ENCODE results near the gene ODAD2.

Gene ODAD2

DNA sequence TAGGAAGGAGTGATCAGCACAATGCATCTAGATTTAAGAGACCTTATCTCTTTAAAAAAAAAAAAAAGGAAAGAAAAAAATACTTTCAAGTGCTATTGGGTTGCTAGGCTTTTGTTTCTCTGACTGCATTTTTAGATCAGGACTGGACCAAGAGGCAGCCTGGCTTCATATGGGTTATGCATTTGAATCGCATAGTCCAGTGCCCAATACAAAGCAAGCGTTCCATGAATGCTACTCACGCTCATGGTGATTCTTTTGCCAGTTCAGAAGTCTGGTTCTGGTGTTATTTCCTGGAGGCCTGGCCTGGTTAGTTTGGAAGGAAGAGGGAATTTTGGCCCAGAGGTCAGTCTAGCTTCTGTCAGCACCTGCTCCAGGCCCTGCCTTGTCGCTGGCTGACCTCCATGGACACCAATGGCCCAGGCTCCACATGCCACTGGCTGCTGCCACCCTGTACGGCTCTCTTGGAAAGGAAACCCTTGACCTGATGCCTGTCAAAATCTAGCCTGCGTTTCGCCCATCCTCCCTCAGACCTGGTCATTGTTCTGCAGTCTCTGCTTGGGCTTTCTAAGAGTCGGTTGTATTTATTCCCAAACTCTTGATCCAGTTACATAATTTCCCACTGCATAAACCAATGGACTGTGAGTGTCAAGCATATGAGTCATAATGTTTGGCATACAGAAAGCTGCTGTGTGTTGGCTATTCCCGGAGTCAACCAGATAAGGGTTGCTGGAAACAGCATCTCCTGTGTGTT, 178.9 kb downstream of the ODAD2 start:
- H3K4me3 ChIP-seq (ENCODE audit: low read depth, low read length), result no peak overlapping the region

DNA sequence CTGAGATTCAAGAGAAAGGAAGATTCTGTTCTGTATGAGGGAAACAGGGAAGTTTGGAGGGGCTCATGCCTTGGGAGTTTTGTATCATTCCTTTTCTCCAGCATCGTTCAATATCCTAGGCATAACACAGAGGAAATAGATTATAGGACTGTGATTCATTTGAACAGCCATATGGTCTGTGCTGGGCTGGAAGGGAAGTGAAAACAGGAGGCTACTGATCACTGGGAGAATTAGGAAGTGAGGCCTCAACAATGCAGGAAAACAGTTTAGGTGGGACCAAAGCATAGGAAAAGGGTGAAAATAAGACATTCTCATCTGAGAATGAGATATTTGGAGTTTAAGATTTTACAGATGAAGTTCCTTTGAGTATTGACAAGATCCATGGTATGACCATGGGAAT, 182.6 kb downstream of the ODAD2 start:
- TF ChIP-seq, protein P1, sequence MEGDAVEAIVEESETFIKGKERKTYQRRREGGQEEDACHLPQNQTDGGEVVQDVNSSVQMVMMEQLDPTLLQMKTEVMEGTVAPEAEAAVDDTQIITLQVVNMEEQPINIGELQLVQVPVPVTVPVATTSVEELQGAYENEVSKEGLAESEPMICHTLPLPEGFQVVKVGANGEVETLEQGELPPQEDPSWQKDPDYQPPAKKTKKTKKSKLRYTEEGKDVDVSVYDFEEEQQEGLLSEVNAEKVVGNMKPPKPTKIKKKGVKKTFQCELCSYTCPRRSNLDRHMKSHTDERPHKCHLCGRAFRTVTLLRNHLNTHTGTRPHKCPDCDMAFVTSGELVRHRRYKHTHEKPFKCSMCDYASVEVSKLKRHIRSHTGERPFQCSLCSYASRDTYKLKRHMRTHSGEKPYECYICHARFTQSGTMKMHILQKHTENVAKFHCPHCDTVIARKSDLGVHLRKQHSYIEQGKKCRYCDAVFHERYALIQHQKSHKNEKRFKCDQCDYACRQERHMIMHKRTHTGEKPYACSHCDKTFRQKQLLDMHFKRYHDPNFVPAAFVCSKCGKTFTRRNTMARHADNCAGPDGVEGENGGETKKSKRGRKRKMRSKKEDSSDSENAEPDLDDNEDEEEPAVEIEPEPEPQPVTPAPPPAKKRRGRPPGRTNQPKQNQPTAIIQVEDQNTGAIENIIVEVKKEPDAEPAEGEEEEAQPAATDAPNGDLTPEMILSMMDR (IDR thresholded peaks at IDR 0.05; ENCODE audit: low read depth, low read length), result no peak
- no peak overlapping the region for H3K4me3 ChIP-seq (ENCODE audit: low read depth, low read length)

More for the DNA sequence above, 178.9 kb downstream of the ODAD2 start:
- TF ChIP-seq, protein P1 (IDR thresholded peaks at IDR 0.05; ENCODE audit: low read depth, low read length), result no peak

DNA sequence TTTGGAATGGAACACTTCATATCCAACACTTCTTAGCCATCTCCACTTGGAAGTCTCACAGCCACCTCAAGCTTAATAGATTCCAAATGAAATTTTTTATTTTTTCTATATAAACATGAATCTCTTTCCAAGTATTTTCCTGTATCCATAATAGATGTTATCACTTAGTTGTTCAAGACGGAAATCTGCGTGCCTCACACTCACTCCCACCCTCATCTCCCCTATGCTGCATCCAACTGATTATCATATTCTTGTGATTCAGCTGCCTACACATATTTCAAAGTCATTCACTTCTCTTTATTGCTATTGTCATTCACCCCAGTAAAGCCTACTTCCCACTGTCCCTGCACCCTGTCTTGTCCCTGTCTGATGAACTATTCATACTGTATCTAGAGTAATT, 183.0 kb downstream of the ODAD2 start:
- H3K4me3 ChIP-seq (ENCODE audit: low read depth, low read length), result no peak overlapping the region
- TF ChIP-seq, protein P1 (IDR thresholded peaks at IDR 0.05; ENCODE audit: low read depth, low read length), result no peak

- TF ChIP-seq, protein P1 (IDR thresholded peaks at IDR 0.05; ENCODE audit: low read depth, low read length), result no peak
- no peak overlapping the region for H3K4me3 ChIP-seq (ENCODE audit: low read depth, low read length)
Measured at GRCh38 chr10:27815261-27815660, 183.6 kb downstream of the ODAD2 start.

DNA sequence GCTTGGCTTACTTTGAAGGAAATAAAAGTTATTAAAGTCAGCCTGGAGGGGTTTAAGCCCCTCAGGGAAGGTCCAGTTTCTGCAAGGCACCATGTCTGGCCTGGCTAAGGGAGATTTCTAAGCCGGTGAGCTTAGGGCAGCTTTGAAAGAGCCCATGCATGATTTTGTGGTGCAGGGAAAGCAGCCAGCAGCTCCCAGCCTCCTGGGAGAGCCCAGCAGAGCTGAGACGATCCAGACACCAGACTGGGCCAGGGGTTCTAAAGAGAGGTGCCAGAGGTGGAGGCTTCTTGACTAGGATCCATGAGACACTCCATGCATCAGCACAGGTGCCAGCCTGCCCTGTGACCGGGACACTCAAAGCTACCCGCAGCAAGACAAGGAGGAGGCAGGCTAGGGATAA, 193.7 kb downstream of the ODAD2 start:
- no peak overlapping the region for H3K4me3 ChIP-seq (ENCODE audit: low read depth, low read length)
- TF ChIP-seq, protein P1 (IDR thresholded peaks at IDR 0.05; ENCODE audit: low read depth, low read length), result no peak

GRCh38 chr10:27804136-27804535, 194.7 kb downstream of the ODAD2 start:
- H3K4me3 ChIP-seq (ENCODE audit: low read depth, low read length), result no peak overlapping the region
- TF ChIP-seq, protein P1 (IDR thresholded peaks at IDR 0.05; ENCODE audit: low read depth, low read length), result no peak

DNA sequence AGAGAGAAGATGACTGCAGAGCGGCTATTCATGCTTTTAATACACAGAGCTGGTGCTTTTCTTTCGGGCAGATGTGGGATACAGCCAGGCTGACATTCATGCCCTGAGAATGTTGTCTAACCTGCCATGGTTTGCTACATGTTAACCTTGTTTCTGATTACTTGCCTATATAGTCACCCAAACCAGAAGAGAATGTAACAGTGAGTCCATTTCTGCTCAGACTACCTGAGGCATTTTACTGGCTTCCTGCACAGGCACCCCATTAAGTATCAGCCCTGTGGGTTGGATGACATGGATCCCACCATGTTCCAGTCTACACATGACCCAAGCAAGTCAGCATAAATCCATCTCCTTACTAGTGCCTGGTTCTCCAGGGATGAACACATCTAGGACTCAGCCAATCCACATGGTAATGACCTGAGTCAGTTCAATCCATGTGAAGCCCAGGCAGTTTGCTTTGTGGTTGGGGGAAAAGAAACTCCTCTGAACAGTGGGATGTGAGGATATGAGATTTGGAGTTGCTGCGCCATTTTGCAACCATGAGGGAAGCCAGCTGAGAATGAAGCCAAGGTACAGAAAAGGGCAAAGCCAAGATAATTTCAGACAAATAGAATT, 197.6 kb downstream of the ODAD2 start:
- TF ChIP-seq, protein P1 (IDR thresholded peaks at IDR 0.05; ENCODE audit: low read depth, low read length), result no peak
- no peak overlapping the region for H3K4me3 ChIP-seq (ENCODE audit: low read depth, low read length)
